ENCODE results near the gene CHURC1.

The CHURC1 gene

DNA sequence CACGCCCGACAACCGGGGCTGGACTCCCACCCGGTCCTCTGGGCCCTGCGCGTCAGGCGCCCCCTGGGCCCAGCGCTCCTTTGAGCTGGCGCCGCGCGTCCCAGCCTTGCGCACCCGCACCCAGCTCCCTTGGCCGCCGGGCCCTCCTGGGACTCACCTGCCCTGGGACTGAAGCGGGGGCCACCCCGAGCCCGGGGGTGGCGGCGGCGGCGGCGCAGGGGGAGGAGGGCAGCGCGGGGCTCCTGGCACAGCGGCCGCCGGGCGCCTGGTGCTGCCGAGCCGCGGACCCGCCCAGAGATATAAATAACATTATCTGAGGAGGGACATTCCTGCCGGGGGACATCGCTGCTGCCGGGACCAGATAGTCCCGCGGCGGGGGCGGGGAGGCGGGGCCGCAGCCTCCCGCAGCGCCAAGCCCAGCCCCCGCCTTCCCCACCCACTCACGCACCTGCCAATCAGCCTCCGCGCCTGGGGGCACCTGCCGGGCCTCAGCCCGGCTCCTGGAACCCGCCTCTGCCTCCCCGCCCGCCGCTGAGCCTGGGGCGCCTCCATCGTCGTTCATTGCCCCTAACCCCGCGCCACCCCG lies 34.5 kb upstream of the CHURC1 start, which contains the start of gene SPTB:
TSS of gene SPTB (minus strand) at position 273 of the 586 bp plus-strand sequence. CDS start 56,813 bp downstream, outside the sequence.
- in situ Hi-C loops (cut with HindIII; ENCODE audit: low sequenced_read_pairs), result loop anchor here (25.0 kb wide), 1 partner anchor 92 kb away; no protein-coding TSS in a partner anchor
- H3K4me3 ChIP-seq (ENCODE audit: low read depth, low read length), result peak within 1 kb of the TSS; percentile 30
- DNase-seq (ENCODE audit: low read depth, low spot score), result no peak
- TF ChIP-seq, protein P1, sequence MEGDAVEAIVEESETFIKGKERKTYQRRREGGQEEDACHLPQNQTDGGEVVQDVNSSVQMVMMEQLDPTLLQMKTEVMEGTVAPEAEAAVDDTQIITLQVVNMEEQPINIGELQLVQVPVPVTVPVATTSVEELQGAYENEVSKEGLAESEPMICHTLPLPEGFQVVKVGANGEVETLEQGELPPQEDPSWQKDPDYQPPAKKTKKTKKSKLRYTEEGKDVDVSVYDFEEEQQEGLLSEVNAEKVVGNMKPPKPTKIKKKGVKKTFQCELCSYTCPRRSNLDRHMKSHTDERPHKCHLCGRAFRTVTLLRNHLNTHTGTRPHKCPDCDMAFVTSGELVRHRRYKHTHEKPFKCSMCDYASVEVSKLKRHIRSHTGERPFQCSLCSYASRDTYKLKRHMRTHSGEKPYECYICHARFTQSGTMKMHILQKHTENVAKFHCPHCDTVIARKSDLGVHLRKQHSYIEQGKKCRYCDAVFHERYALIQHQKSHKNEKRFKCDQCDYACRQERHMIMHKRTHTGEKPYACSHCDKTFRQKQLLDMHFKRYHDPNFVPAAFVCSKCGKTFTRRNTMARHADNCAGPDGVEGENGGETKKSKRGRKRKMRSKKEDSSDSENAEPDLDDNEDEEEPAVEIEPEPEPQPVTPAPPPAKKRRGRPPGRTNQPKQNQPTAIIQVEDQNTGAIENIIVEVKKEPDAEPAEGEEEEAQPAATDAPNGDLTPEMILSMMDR (IDR thresholded peaks at IDR 0.05; ENCODE audit: low read depth, low read length), result no peak

DNA sequence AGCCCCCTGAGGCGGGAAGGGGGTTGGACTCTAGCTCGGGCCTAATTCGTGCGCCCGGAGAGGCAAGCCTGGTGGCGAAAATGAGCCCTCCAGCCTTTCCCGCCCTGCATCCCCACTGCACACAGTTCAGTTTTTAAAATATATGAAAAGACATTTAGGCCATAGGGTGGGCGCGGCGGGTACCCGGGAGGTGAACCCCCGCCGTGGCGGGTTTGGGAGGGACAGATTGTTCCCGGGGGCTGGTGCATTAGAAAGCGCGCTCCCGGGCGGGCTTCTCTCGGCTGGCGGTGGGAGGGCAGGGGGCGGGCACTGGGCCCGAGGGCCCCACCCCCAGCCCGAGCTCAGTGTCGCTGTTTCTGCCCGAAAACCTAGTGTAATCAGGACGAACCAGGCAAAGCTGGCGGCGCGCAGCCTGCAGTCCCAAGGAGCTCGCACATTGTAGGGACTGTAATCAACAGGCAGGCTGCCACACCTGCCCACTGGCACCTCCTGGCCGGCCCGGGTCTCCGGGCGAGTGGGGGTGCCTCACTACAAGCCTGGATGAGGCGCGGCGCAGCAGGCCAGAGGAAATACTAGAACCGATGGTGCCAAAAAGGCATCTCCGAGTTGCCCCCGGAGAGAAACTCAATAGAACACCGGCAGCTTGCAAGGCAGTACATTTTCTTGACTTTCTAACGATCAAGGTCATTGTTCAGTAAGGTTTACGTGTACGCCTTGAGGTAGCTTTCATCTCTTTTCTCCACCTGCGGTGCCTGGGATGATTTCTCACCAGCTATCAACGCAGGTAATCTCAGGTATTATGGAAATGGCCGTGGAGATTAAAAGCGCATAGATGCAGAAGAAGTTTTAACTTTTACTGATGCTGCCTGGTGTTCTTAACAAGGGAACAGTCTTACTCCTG lies 33.8 kb upstream of the CHURC1 start:
- H3K4me3 ChIP-seq (ENCODE audit: low read depth, low read length), result peak overlapping the region; percentile 30
- no peak for DNase-seq (ENCODE audit: low read depth, low spot score)
- TF ChIP-seq, protein P1 (IDR thresholded peaks at IDR 0.05; ENCODE audit: low read depth, low read length), result no peak
- in situ Hi-C loops (cut with HindIII; ENCODE audit: low sequenced_read_pairs), result loop anchor here (25.0 kb wide), 1 partner anchor 93 kb away; no protein-coding TSS in a partner anchor

DNA sequence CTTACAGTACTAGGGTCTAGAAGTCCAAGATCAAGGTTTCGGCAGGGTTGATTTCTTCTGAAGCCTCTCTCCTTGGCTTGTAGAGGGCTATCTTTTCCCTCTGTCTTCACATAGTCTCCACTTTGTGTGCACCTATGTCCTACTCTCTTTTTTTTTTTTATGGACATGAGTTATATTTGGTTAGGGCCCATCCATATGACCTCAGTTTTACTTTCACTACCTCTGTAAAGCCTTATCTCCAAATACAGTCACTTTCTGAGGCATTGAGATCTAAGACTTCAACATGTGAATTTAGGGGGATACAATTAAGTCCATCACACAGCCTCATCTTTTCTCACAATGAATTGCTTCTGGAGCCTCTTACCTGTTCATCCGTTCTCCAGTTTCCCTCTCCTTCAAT lies 28.7 kb upstream of the CHURC1 start:
- no peak overlapping the region for H3K4me3 ChIP-seq (ENCODE audit: low read depth, low read length)
- TF ChIP-seq, protein P1 (IDR thresholded peaks at IDR 0.05; ENCODE audit: low read depth, low read length), result no peak
- no peak for DNase-seq (ENCODE audit: low read depth, low spot score)
- in situ Hi-C loops (cut with HindIII; ENCODE audit: low sequenced_read_pairs), result loop anchor here (25.0 kb wide), 1 partner anchor 98 kb away; no protein-coding TSS in a partner anchor

DNA sequence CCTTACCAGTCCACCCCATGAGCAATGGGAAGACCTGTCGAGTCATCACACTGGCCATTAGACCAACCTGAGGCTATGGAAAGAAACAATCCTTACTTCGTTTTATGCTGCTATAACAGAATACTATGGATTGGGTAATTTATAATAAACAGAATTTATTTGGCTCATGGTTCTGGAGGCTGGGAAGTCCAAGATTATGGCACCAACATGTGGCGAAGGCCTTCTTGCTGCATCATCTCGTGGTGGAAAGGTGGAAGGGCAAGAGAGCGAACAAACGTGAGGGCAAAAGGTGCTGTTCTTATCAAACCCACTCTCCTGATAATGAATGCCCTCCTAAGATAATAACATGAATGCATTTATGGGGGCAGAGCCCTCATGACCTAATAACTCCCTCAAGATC lies 24.9 kb upstream of the CHURC1 start:
- H3K4me3 ChIP-seq (ENCODE audit: low read depth, low read length), result no peak overlapping the region
- DNase-seq (ENCODE audit: low read depth, low spot score), result no peak
- in situ Hi-C loops (cut with HindIII; ENCODE audit: low sequenced_read_pairs), result loop anchor here (25.0 kb wide), 1 partner anchor 102 kb away; no protein-coding TSS in a partner anchor
- TF ChIP-seq, protein P1 (IDR thresholded peaks at IDR 0.05; ENCODE audit: low read depth, low read length), result no peak

DNA sequence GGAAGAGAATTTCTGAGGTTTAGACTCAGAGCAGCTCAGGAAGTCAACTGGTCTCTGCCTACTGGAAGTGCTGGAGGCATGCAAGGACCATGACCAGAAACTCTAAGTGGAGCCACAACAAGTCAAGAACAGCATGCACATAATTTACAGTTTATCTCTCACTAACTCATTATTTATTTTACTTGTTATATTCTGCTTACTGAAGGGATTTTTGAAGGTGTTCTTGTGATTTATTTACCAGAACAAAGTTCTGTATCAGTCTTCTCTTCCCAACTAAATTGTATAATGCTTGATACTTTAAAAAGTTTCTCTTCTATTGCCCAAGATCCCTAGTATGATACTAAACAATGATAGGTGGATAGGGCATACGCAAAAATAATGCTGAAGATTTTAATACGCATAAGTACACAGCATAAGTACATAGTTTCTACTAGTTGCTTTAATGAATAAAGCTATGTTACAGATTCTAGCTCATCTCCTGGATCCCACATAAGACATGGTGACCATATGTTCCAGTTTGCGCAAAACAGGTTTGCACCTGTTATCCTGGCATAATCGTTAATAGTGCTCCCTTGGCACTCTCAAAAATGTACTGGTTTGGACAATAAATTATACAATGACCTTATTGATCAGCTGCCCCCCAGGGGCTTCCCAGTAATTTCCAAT lies 22.9 kb upstream of the CHURC1 start:
- in situ Hi-C loops (cut with HindIII; ENCODE audit: low sequenced_read_pairs), result loop anchor here (25.0 kb wide), 1 partner anchor 104 kb away; no protein-coding TSS in a partner anchor
- TF ChIP-seq, protein P1 (IDR thresholded peaks at IDR 0.05; ENCODE audit: low read depth, low read length), result no peak
- no peak overlapping the region for H3K4me3 ChIP-seq (ENCODE audit: low read depth, low read length)
- DNase-seq (ENCODE audit: low read depth, low spot score), result no peak

DNA sequence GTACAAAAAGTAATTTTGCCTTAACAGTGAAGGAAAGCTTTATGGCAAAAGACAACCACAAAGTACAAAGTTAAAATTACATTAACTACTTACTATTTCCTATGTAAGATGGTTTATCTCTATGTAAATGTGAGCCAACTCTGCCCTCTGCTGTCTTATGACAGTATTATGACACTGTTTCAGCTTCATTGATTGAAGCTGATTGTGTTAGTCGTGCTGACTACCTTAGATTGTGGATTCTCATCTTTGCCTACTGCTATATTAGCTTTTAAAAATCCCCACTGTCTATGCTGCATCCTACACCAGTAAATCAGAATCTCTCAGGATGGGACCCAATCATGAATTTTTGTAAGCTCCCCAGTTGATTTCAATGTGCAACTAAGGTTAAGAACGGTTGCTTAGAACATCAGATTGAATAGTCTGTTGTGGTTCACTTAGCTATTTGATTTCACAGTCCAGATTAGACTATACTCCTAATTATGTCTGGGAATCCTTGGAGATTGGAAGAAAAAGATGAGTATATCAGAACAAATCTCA lies 22.3 kb upstream of the CHURC1 start:
- in situ Hi-C loops (cut with HindIII; ENCODE audit: low sequenced_read_pairs), result loop anchor here (25.0 kb wide), 1 partner anchor 105 kb away; no protein-coding TSS in a partner anchor
- TF ChIP-seq, protein P1 (IDR thresholded peaks at IDR 0.05; ENCODE audit: low read depth, low read length), result peak; percentile 55
- H3K4me3 ChIP-seq (ENCODE audit: low read depth, low read length), result no peak overlapping the region
- DNase-seq (ENCODE audit: low read depth, low spot score), result peak; percentile 79
